ENCODE measurements around the gene CALR. TPM values are rescaled to one million over a fixed set of nuclear protein-coding genes. Genes with fewer than 3 reads are reported as not detected.

Gene CALR
- total RNA-seq, 2 experiments from 2014 or later: 535 to 563 TPM

GRCh38 chr19:12922959-12923358 is 15.4 kb upstream of the CALR start:
- ChIA-PET CTCF (no interaction called here), POLR2A (interaction anchor here (5.4 kb wide), 1 partner anchor 8 kb away, joined by 39 read pairs; the partner anchor contains the start of gene FARSA)
- Mint-ChIP-seq H3K4me1 (ENCODE audit: low read depth) (peaks cover 13% of the 10 kb centered on the region), H3K27ac (no peak overlapping the region), H3K36me3 (ENCODE audit: low read depth) (peaks cover 51% of the 10 kb centered on the region), H3K4me3 (no peak overlapping the region), H3K9me3 (no peaks in the 10 kb centered on the region), H3K27me3 (no peaks in the 10 kb centered on the region)
- intact Hi-C loops (cut with micrococcal nuclease): no loop called here
- no peak for DNase-seq
- no peak for ATAC-seq
- TF ChIP-seq CTCF (IDR thresholded peaks at IDR 0.05): no peak

- H3K27me3 Mint-ChIP-seq: no peaks in the 10 kb centered on the region
- intact Hi-C loops (cut with micrococcal nuclease): no loop called here
- ChIA-PET CTCF (interaction anchor here (1.8 kb wide), 1 partner anchor 41 kb away, joined by 5 read pairs; no protein-coding TSS in a partner anchor), POLR2A (interaction anchor here (0.7 to 1.6 kb wide), 2 partner anchors 8 to 13 kb away, joined by 3 to 8 read pairs; no protein-coding TSS in a partner anchor)
- peaks cover 60% of the 10 kb centered on the region for H3K36me3 Mint-ChIP-seq (ENCODE audit: low read depth)
- ATAC-seq (no peak), DNase-seq (no peak)
- no peaks in the 10 kb centered on the region for H3K9me3 Mint-ChIP-seq
- no peak for TF ChIP-seq CTCF (IDR thresholded peaks at IDR 0.05)
- no peak overlapping the region for H3K4me3 Mint-ChIP-seq
- H3K4me1 Mint-ChIP-seq (ENCODE audit: low read depth): peaks cover 3% of the 10 kb centered on the region
- H3K27ac Mint-ChIP-seq: no peak overlapping the region
These were observed 13.6 kb upstream of the CALR start for GRCh38 chr19:12924621-12925310.

- ChIA-PET POLR2A (interaction anchor here (0.7 to 6.4 kb wide), 5 partner anchors 10 to 39 kb away, joined by 3 to 39 read pairs (median 4); partner anchors contain the start of genes GCDH and SYCE2), CTCF (interaction anchor here (0.8 to 1.3 kb wide), 4 partner anchors 33 to 93 kb away, joined by 3 to 4 read pairs (median 3); no protein-coding TSS in a partner anchor)
- H3K27ac Mint-ChIP-seq: no peak overlapping the region
- no peaks in the 10 kb centered on the region for H3K27me3 Mint-ChIP-seq
- no peak overlapping the region for H3K4me3 Mint-ChIP-seq
- H3K36me3 Mint-ChIP-seq (ENCODE audit: low read depth): peaks cover 55% of the 10 kb centered on the region
- H3K4me1 Mint-ChIP-seq (ENCODE audit: low read depth): peaks cover 25% of the 10 kb centered on the region
- ATAC-seq (no peak), DNase-seq (no peak)
- no peak for TF ChIP-seq CTCF (IDR thresholded peaks at IDR 0.05)
- no peaks in the 10 kb centered on the region for H3K9me3 Mint-ChIP-seq
- intact Hi-C loops (cut with micrococcal nuclease): loop anchor here (10.0 kb wide), 1 partner anchor 45 kb away; the partner anchor contains the start of genes DNASE2 and KLF1
These were observed 8.3 kb upstream of the CALR start for GRCh38 chr19:12930002-12930645.

GRCh38 chr19:12932392-12933286 is 5.8 kb upstream of the CALR start:
- no peaks in the 10 kb centered on the region for H3K27me3 Mint-ChIP-seq
- H3K4me1 Mint-ChIP-seq (ENCODE audit: low read depth): peaks cover 40% of the 10 kb centered on the region
- intact Hi-C loops (cut with micrococcal nuclease): loop anchor here (10.0 kb wide), 1 partner anchor 48 kb away; the partner anchor contains the start of genes DNASE2 and KLF1
- ChIA-PET POLR2A (interaction anchor here (0.7 to 6.4 kb wide), 21 partner anchors 9 to 223 kb away, joined by 3 to 39 read pairs (median 5); partner anchors contain the start of genes GCDH, JUNB, RAD23A and RNASEH2A), CTCF (interaction anchor here (0.7 to 3.5 kb wide), 4 partner anchors 32 to 86 kb away, joined by 3 to 19 read pairs (median 9); partner anchors contain the start of gene GCDH)
- H3K9me3 Mint-ChIP-seq: no peaks in the 10 kb centered on the region
- no peak for TF ChIP-seq CTCF (IDR thresholded peaks at IDR 0.05)
- H3K36me3 Mint-ChIP-seq (ENCODE audit: low read depth): peaks cover 42% of the 10 kb centered on the region
- H3K4me3 Mint-ChIP-seq: peak overlapping the region; percentile 96
- DNase-seq: no peak
- ATAC-seq: no peak
- peak overlapping the region; percentile 87 for H3K27ac Mint-ChIP-seq

All from activated CD8-positive, alpha-beta T cell treated with anti-CD3 and anti-CD28 coated beads for 36 hours (primary cell).